Measurements from ENCODE around the gene CDK16.

CDK16 gene

DNA sequence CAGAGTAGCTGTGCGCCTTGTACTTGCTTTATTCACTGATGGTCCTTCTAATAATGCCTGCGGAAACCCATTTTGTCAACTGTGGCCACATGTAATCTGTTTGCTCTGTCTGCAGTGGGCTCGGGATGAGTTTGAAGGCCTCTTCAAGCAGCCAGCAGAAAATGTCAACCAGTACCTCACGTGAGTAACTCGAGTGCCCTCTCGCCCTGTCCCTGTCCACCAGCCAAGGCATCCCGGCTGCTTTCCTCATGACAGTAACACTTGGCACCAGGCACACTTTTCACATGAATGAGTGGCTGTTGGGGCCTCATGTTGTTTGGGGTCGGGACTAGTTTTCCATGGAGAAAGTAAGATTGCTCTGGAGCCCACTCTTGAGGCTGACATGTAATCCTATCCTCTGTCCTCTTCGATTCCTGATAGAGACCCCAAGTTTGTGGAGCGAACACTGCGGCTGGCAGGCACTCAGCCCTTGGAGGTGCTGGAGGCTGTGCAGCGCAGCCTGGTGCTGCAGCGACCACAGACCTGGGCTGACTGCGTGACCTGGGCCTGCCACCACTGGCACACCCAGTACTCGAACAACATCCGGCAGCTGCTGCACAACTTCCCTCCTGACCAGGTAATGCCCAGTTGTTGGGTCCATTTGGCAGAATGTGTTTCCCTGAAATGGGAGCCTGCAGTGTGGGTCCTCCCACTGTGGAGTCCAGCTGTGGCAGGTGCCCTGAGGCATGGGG lies 8.8 kb upstream of the CDK16 start:
- DNase-seq: no peak

DNA sequence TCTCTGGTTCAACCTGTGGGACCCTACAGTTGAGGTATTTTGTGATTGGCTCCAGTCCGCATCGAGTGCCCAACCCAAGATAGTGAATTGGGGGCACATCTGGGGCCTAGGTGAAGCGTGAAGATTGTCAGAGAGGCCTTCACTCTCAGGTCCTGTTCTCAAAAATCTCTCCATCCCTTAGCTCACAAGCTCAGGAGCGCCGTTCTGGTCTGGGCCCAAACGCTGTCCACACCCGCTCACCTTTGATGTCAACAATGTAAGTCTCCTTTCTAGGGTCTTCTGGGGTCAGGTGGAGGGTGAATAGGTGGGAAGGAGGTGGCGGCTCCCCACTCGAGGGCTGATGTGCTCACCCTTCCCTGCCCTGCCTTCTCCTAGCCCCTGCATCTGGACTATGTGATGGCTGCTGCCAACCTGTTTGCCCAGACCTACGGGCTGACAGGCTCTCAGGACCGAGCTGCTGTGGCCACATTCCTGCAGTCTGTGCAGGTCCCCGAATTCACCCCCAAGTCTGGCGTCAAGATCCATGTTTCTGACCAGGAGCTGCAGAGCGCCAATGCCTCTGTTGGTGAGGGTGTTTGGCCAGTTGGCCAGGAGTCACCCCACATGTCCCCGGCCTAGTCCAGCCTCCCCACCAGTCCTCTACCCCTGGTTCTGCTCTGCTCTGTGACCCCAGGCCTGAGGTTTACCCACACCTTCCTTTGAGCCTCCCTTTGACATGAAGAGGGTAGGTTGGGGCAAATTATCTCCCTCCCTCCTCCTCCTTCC lies 7.6 kb upstream of the CDK16 start:
- DNase-seq: no peak

DNA sequence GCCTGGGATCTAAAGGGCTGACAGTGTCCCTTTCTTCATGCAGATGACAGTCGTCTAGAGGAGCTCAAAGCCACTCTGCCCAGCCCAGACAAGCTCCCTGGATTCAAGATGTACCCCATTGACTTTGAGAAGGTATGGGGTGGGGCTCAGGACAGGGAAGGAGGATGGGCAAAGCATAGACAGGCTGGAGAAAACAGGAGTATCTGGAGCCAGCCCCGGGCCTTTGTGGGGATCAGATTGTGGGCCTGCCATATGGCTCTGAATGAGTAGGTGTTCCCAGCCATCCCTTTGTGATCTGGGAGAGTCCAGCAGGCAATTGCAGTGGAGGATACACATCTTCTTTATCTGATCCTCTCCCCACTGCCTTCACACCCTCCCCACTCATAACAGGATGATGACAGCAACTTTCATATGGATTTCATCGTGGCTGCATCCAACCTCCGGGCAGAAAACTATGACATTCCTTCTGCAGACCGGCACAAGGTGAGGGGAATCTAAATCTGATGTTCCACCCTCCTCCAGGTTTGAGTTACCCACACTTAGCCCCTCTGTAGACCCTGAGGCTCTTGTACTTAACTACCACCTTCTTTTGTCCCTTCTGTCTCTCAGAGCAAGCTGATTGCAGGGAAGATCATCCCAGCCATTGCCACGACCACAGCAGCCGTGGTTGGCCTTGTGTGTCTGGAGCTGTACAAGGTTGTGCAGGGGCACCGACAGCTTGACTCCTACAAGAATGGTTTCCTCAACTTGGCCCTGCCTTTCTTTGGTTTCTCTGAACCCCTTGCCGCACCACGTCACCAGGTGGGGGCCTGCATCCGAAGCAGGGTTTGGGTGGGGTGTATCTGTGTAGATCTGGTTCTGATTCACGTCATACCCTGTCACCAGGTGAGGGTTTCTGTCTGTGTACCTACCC lies 5.8 kb upstream of the CDK16 start:
- no peak for DNase-seq

- DNase-seq: no peak
Measured at GRCh38 chrX:47214435-47215077, 3.9 kb upstream of the CDK16 start.

DNA sequence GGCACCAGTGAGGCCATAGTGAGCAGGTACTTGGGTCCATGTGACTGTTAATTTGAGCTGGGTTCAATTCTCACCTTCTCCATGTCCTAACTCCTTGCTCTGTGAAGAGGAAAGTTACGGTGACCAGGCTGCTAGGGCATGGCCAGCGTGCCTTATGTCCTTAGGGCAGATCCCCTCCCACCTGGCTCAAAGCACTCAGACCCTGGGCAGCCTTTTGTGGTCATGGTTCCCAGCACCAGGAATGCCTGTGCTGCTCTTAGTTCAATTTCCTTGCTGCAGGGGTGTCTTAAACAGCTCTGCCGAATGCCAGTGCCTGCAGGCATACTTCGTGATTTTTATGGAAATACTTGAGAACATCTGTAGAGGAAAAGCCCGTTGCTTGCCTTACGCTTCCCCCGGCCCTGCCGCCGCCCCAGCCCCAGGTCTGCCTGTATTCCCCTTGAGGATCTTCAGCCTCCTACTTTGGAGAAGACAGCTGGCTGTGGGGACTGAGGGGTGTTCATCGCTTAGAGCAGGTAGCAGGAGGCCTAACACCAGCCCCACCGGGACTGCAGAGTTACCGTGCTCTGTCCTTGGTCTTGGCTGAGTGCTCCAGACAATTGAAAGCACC lies 3.1 kb upstream of the CDK16 start:
- DNase-seq: no peak

GRCh38 chrX:47216393-47216925 lies 2.0 kb upstream of the CDK16 start:
- DNase-seq: no peak

GRCh38 chrX:47217121-47217851 lies 1.2 kb upstream of the CDK16 start:
- DNase-seq: peak; percentile 30

- peak; percentile 99 for DNase-seq
Measured at GRCh38 chrX:47217852-47218279, 615 bp upstream of the CDK16 start.

DNA sequence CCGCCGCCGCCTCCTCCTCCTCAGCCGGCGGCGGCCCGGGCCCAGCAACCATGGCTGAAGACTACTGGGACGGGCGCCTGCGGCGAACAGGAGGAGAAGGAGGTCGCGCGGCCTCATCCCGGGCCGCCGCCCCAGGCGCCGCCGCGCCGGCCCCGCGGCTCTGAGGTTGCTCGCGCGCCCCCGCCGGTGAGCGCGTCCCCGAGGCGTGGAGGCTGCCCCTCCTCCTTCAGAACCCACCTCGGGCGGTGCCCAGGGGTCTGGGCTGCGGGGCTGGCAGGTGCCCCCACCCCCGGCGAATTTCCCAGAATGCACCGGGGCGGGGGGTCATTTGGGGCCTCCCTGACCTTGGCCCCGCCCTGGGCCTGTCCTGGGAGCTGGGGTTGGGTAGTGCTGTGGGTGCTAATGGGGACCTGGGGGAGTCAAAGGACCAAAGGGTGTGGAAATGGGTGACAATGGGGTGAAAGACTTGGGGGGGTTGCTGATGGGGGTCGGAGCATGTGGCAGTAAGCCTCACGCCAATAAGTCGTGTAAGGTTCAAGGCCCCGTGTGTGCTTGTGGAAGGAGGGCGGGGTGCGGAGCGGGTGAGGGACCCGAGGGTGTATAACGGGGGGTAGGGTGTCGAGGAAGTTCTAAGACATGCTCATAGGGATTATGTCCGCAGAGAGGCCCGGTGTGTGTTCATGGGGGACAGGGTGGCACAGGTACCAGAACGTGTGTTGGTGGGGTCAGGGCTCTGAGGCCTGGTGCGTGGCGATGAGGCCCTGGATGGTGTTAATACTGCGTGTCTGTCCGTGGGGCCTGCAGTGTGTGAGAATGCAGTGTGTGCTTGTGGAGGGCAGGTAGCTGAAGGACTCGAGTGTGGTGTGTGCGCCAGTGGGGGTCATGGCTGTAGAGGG lies 687 bp downstream of the CDK16 start:
- peak; percentile 65 for DNase-seq

GRCh38 chrX:47221756-47222155 lies 3.3 kb downstream of the CDK16 start:
- no peak for DNase-seq

- no peak for DNase-seq
Measured at GRCh38 chrX:47222751-47223350, 4.4 kb downstream of the CDK16 start.

- no peak for DNase-seq
Measured at GRCh38 chrX:47223476-47224250, 5.2 kb downstream of the CDK16 start.

DNA sequence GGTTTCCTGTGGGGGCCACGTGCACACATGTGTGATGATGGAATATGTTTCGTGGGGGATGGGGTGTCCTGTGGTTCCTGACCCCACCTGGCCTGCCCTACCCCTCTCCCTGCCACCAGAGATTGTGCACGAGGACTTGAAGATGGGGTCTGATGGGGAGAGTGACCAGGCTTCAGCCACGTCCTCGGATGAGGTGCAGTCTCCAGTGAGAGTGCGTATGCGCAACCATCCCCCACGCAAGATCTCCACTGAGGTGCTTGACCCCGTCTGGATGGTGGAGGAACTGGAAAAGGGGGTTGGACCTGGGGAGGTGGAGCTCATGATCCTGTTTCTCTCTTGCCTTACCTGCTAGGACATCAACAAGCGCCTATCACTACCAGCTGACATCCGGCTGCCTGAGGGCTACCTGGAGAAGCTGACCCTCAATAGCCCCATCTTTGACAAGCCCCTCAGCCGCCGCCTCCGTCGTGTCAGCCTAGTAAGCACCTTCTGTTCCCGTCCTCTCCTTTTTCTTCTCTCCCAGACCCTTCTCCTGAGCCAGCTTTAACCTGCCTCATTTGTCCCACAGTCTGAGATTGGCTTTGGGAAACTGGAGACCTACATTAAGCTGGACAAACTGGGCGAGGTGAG lies 5.9 kb downstream of the CDK16 start:
- DNase-seq: no peak

DNA sequence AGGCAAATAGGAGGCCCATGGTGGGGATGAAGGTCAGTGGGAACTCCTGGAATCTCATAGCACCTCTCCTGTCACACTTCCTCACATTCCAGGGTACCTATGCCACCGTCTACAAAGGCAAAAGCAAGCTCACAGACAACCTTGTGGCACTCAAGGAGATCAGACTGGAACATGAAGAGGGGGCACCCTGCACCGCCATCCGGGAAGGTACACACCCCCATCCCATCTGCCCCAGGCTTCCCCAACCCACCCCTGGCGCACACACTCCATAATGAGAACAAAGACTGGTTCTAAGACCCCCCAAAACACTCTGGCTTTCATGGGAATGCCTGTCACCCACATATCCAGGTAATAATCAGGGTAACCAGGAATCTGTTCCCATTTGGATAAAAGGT lies 6.4 kb downstream of the CDK16 start:
- no peak for DNase-seq

GRCh38 chrX:47226071-47226470 lies 7.6 kb downstream of the CDK16 start:
- no peak for DNase-seq

DNA sequence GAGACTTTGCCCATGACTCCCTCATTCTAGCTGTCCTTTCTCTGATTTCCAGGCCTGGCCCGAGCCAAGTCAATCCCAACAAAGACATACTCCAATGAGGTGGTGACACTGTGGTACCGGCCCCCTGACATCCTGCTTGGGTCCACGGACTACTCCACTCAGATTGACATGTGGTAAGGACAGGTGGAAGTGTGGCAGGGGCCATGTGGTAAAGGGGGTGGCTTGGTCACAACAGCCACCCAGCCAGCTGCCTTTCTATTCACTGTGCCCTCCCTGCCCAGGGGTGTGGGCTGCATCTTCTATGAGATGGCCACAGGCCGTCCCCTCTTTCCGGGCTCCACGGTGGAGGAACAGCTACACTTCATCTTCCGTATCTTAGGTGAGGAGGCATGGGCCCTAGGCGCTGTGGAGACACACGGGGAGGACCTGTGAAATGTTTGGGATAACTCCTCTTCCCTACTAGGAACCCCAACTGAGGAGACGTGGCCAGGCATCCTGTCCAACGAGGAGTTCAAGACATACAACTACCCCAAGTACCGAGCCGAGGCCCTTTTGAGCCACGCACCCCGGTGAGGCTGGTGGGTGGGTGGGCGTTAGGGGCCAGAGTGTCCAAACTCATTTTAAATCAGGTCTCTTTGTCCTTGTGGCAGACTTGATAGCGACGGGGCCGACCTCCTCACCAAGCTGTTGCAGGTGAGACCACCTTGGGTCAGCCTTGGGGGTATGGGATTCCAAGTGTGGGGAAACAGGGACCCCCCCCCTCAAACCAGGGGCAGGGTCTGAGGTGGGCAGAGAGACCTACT lies 8.3 kb downstream of the CDK16 start:
- no peak for DNase-seq

DNA sequence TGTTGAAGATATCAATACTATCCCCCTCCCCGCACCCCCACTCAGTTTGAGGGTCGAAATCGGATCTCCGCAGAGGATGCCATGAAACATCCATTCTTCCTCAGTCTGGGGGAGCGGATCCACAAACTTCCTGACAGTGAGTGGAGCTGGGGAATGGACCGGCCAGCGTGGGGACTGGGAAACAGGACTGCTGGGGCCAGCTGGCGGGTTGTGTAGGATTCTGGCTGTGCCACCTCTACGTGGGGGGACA lies 8.8 kb downstream of the CDK16 start:
- DNase-seq: no peak
